ENCODE results near the gene DSCAML1.
A peak's percentile ranks its signal among the peaks of the same experiment; 100 is the strongest.
"Not testable (repeated sequence)": the region's sequence is repeated elsewhere in the genome, so short reads cannot be mapped to it uniquely, and the experiment has no call there.

DSCAML1 gene

DNA sequence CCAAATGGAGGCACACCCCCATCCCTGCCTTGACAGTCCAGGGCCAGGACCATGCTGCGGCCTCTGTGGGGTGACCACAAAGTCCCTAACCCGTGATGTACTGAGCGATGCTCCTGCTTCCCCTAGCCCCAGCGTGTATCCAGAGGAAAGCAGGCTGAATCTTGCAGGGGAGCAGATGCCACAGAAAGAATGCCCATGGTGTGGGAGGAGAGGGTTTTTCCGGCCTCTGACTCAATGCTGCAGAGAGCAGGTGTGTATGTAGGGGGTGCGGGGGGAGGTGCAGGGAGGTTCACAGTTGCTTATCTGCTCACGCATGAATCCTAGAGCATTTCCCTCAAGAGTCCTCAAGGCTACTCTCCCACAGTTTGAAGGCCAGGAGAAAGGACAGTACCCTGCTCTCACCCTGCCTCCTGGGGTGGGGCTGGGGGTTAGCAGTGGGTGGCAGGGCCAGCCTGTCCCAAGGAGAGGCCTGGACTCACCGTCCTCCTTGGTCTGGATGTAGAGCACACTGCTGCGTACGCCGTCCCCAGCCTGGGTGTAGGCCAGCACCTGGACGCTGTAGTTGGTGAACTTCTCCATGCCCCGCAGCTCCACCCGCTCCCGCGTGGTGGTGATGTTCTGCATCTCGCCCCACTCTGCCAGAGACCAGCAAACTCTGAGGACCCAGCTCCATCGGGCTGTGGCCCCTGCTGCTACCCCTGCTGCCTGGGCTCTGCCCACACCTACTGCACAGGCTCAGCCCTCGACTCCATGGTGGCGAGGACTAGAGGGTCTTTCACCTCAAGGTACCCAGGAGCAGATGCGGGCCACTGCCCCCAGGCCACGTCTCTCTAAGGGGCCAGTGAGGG is 338.5 kb downstream of the DSCAML1 start:
- no peak for DNase-seq

DNA sequence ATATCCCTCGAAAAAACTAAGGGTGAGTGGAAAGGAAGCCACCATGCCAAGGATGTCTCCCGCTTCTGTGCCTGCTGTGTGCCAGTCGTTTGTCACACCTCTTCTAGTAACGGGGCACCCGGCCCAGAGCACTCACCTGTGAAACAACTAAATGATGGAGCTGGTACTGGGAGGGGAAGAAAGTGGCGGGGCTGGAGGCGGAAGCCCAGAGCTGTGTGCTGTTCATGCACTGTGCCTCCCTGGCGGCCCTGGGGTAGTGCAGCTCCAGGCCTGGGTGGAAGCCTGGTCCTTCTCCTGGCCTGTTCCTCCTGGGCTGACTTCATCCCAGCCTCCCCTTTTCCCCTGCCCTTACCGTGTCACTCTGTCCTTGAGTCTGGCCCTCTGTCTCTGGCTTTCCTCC is 339.2 kb downstream of the DSCAML1 start:
- DNase-seq, result no peak

GRCh38 chr11:117457031-117457785 is 339.8 kb downstream of the DSCAML1 start:
- DNase-seq, result peak; percentile 74

DNA sequence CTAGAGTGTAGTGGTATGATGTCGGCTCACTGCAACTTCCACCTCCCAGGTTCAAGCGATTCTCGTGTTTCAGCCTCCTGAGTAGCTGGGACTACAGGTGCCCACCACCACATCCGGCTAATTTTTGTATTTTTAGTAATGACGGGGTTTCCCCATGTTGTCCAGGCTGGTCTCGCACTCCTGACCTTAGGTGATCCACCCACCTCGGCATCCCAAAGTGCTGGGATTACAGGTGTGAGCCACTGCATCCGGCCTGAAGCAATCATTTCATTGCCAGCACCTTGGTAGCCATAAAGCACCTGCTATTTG is 340.3 kb downstream of the DSCAML1 start:
- DNase-seq, result not testable (repeated sequence)

DNA sequence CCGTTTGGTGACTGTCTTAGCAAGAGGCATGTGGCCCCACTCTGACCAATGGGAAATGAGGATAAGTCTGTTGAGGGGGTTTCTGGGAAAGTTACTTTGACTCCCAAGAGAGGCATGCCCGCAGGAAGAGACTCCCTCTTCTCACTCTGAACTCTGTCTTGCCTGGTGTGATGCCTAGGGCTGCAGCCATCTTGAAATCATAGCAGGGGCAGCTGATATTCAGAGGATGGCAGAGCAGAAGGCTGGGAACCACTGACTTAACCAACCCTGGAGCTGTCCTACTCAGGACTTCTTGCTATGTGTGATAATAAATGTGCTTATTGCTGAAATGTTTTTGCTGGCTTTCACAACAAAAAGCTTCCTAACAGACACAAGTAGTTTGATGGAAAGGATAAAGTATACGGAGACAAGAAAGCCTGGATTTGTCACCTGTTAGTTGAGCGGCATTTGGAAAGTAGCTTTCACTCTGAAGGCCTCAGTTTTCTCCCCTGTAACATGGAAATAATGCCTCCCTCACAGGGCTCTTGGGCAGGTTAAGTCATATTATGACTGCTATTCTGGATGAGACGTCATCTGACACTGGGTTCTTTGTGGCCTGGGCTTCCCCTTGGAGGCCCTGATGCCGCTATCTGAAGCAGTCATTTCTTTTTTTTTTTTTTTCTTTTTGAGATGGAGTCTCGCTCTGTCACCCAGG is 340.8 kb downstream of the DSCAML1 start:
- DNase-seq, result no peak

- no peak for DNase-seq
Observed at GRCh38 chr11:117454564-117454917, 342.5 kb downstream of the DSCAML1 start.

DNA sequence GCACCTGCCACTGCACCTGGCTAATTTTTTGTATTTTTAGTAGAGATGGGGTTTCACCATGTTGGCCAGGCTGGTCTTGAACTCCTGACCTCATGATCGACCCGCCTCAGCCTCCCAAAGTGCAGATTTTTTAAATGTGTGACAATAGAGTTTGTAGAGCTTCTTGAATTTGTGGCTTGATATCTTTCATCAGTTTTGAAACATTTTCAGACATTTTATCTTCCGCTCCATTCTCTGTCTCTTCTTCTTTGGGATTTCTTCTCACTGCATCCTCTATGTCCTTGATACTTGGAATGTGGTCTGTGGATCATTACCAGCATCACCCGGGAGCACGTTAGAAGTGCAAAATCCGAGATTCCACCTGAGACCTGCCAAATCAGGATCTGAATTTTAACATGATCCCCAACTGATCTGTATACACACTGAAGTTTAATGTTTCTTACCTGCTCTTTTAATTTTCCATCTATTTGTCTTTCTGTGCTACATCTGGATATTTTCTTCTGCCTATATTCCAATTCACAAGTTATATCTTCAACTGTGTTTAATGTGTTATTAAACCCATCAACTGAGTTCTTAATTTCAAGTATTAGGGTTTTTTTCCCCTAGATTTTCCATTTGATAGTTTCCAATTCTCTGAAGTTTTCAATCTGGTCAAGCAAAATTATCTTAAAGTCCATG is 343.0 kb downstream of the DSCAML1 start:
- DNase-seq, result no peak

GRCh38 chr11:117449111-117449693 is 347.8 kb downstream of the DSCAML1 start:
- no peak for DNase-seq

DNA sequence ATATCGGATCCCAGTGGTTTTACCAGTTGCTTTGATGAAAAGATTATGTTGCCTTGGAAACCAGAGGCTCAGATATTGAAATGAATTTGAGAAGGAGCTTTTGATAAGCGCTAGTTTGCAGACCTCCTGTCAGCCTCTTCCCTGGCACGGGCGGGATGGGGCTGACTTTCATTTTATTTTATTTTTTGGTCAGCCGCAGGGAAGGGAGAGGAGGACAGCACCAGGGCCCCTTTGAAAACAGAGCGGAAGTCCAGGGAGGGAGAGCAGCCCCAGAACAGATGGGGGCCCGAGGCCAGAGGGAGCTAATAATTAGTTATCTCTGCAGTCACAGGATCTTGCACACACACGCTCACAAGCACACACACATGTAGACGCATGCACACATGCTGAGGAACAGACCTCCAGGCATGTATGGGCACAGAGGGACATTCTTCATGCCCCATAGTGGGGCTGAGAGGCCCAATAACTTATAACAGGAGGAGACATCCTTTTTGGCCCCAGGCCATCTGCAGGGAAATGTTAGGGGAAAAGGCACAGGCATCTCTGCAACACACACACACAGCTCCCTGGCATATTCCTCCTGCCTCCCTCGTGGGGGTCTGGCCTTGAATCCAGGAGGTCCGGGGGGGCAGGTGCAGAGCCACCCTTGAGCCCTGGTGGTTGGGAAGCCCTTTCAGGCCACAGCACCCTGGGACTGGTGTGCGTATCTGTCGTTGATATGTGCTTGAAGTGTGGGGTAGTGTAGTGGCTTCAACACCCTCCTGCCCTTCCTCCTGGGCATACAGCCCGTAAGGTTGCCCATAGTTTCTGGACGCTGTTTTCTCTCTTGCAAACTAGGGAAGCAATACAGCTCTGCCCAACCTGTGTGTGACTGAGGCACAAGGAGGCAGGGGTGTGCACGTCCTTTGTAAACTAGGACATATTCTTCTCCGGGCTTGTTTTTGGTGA is 352.0 kb downstream of the DSCAML1 start:
- DNase-seq, result peak; percentile 60

- DNase-seq, result peak; percentile 33
Observed at GRCh38 chr11:117444256-117444655, 352.8 kb downstream of the DSCAML1 start.

GRCh38 chr11:117443266-117444186 is 353.5 kb downstream of the DSCAML1 start:
- peak; percentile 92 for DNase-seq

- no peak for DNase-seq
Observed at GRCh38 chr11:117442869-117443239, 354.2 kb downstream of the DSCAML1 start.

- DNase-seq, result no peak
Observed at GRCh38 chr11:117442049-117442868, 354.8 kb downstream of the DSCAML1 start.

GRCh38 chr11:117441146-117441975 is 355.7 kb downstream of the DSCAML1 start:
- DNase-seq, result no peak

DNA sequence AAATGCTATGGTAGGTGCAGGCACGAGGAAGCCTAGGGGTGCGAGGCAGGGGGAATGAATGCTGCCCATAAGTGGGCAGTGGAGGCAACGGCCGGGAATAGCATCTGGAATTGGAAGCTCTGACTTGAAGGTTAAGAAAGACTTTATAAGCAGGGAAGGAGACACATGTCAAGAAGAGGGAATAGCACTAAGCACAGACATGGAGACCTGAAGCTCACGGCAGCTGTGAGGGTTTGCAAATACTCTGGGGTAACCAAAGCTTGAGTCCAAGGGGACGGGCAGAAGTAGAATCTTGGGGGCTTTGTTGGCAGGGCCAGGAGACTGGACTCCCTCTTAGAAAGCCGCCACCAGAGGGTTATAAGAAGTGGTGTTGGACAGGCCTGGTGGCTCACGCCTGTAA is 356.8 kb downstream of the DSCAML1 start:
- DNase-seq, result no peak

DNA sequence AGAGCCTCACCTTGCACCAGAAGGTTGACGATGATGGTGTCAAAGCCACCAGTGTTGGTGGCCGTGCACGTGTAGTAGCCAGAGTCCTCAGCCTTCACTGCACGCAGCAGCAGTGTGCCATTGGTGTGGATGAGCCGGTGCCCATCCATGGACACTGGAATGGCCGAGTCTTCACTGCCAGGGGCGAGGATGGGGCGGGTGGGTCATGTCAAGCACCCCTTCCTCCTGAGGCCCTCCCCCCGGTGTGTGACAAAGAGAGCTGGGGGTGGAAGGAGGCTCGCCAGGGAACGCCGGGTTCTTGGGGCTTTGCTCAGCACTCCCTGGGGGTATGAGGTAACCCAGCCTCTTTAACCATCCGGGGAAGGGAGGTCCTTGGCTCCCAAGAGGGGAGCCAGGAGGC is 357.8 kb downstream of the DSCAML1 start:
- no peak for DNase-seq

DNA sequence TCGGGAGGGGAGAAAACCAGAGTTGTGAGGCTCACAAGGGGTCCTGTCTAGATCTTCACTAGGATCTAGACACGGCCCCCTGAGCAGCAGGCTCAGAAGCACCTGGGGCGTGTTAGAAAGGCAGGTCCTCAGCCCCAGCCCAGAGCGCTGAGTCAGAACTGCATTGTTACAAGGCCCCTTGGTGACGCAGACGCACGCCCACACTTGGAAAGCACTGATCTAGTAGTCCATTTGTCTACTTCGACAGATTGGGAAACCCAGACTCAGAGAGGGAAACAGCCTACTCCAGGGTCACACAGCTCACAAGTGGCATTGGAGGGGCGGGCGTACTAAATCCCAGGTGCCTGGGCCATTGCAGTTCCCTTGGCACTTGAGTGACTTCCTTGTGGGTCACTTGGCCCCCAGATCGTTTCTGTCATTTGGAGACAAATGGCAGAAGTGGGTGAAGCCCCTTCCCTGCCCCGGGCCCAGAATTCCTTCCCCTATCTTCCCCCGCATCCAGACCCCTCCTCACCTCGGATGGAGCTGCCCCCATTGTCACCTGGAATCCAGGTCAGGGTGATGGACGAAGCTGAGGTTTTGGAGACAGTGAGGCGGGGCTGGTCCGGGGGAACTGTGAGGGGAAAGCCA is 358.5 kb downstream of the DSCAML1 start:
- DNase-seq, result no peak

DNA sequence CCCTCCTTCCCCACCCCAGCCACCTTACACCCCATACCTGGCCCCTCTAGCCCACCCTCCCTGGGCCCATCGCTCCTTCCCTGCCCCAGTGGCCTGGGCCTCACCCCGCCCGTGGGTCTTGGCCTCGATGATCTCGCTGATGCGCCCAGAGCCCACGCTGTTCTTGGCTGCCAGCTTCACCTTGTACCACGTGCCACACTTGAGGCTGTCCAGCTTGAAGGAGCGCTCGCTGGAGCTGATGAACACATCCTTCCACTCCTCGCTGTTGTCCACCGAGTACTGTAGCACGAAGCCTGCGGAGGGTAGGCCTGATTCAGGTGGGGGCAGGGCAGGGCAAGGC is 359.3 kb downstream of the DSCAML1 start:
- no peak for DNase-seq

All from eye (tissue), 1 donor.